Measurements from ENCODE around the gene CEBPB.

Gene CEBPB

GRCh38 chr20:50175938-50176933 is 14.4 kb upstream of the CEBPB start:
- TF ChIP-seq FOXM1 (IDR thresholded peaks at IDR 0.05; ENCODE audit: borderline replicate concordance, low read depth) (no peak), CEBPB (IDR thresholded peaks at IDR 0.05) (no peak), RAD21 (IDR thresholded peaks at IDR 0.05; ENCODE audit: low read depth) (no peak), REST (IDR thresholded peaks at IDR 0.05; ENCODE audit: low read depth) (no peak), EP300 (IDR thresholded peaks at IDR 0.05; ENCODE audit: borderline replicate concordance) (no peak), USF1 (IDR thresholded peaks at IDR 0.05) (no peak), MAX (IDR thresholded peaks at IDR 0.05) (no peak), TAF1 (IDR thresholded peaks at IDR 0.05; ENCODE audit: low read depth) (no peak), TEAD4 (IDR thresholded peaks at IDR 0.05) (no peak), TCF12 (IDR thresholded peaks at IDR 0.05; ENCODE audit: low read depth) (no peak), NFIC (IDR thresholded peaks at IDR 0.05) (no peak), ZBTB7A (IDR thresholded peaks at IDR 0.05; ENCODE audit: low read depth) (no peak), EGR1 (IDR thresholded peaks at IDR 0.05) (no peak), YY1 (IDR thresholded peaks at IDR 0.05; ENCODE audit: low read depth) (no peak), CREB1 (IDR thresholded peaks at IDR 0.05; ENCODE audit: low read depth) (no peak)

GRCh38 chr20:50181344-50181743 is 9.3 kb upstream of the CEBPB start:
- TF ChIP-seq USF1 (IDR thresholded peaks at IDR 0.05) (no peak), MAX (IDR thresholded peaks at IDR 0.05) (no peak), NFIC (IDR thresholded peaks at IDR 0.05) (no peak), TAF1 (IDR thresholded peaks at IDR 0.05; ENCODE audit: low read depth) (no peak), CEBPB (IDR thresholded peaks at IDR 0.05) (no peak)

- TF ChIP-seq RAD21 (IDR thresholded peaks at IDR 0.05; ENCODE audit: low read depth) (no peak), TEAD4 (IDR thresholded peaks at IDR 0.05) (no peak), REST (IDR thresholded peaks at IDR 0.05; ENCODE audit: low read depth) (no peak), NFIC (IDR thresholded peaks at IDR 0.05) (no peak), ZBTB7A (IDR thresholded peaks at IDR 0.05; ENCODE audit: low read depth) (no peak), TCF12 (IDR thresholded peaks at IDR 0.05; ENCODE audit: low read depth) (no peak), CEBPB (IDR thresholded peaks at IDR 0.05) (no peak), FOXM1 (IDR thresholded peaks at IDR 0.05; ENCODE audit: borderline replicate concordance, low read depth) (no peak), MAX (IDR thresholded peaks at IDR 0.05) (no peak), USF1 (IDR thresholded peaks at IDR 0.05) (no peak), TAF1 (IDR thresholded peaks at IDR 0.05; ENCODE audit: low read depth) (no peak), EGR1 (IDR thresholded peaks at IDR 0.05) (no peak), YY1 (IDR thresholded peaks at IDR 0.05; ENCODE audit: low read depth) (no peak), CREB1 (IDR thresholded peaks at IDR 0.05; ENCODE audit: low read depth) (no peak), EP300 (IDR thresholded peaks at IDR 0.05; ENCODE audit: borderline replicate concordance) (no peak)
Measured at GRCh38 chr20:50182346-50182745, 8.3 kb upstream of the CEBPB start.

- TF ChIP-seq RAD21 (IDR thresholded peaks at IDR 0.05; ENCODE audit: low read depth) (no peak), MAX (IDR thresholded peaks at IDR 0.05) (no peak), EGR1 (IDR thresholded peaks at IDR 0.05) (no peak), CREB1 (IDR thresholded peaks at IDR 0.05; ENCODE audit: low read depth) (no peak), CEBPB (IDR thresholded peaks at IDR 0.05) (no peak), YY1 (IDR thresholded peaks at IDR 0.05; ENCODE audit: low read depth) (no peak), TEAD4 (IDR thresholded peaks at IDR 0.05) (no peak)
Measured at GRCh38 chr20:50185426-50185825, 5.2 kb upstream of the CEBPB start.

Measured in Ishikawa (cell line).